ENCODE measurements around the gene BARX2.

BARX2 gene

DNA sequence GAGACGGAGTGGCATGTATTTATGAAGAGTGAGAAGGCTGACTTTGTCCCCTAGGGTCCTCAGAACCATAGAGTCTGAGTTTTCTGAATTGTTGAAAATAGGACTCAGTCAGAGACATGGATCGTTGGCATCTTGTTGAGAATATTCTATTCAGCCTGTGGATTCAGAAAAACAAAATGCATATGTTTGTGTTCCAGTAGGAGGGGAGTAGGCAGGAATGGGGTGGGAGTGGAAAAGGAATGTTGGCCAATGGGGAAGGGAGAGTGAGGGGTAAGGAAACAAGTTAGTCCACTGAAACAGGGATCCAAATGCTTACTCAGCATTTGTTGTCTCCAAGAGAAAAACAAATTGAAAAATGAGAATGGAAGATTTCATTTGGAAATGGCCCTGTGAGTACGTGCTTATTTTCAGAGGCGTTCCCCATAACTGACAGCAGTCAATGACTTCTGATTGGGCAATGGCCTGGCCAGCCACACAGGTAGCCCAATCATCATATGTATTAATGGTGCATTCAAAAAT is 14.7 kb downstream of the BARX2 start:
- Histone ChIP-seq H3K4me1 (ENCODE audit: insufficient read depth, poor library complexity, severe bottlenecking) (no peaks in the 10 kb centered on the region), H3K27ac (ENCODE audit: poor library complexity, severe bottlenecking) (no peak overlapping the region), H3K27me3 (ENCODE audit: insufficient read depth, poor library complexity, severe bottlenecking) (no peaks in the 10 kb centered on the region), H3K36me3 (ENCODE audit: low read depth) (no peaks in the 10 kb centered on the region), H3K9me3 (ENCODE audit: severe bottlenecking) (no peaks in the 10 kb centered on the region), H3K4me3 (ENCODE audit: severe bottlenecking) (no peak overlapping the region)
- no peak for DNase-seq (ENCODE audit: low spot score)
- ATAC-seq (ENCODE audit: low read depth) = no peak
- TF ChIP-seq, protein P1, sequence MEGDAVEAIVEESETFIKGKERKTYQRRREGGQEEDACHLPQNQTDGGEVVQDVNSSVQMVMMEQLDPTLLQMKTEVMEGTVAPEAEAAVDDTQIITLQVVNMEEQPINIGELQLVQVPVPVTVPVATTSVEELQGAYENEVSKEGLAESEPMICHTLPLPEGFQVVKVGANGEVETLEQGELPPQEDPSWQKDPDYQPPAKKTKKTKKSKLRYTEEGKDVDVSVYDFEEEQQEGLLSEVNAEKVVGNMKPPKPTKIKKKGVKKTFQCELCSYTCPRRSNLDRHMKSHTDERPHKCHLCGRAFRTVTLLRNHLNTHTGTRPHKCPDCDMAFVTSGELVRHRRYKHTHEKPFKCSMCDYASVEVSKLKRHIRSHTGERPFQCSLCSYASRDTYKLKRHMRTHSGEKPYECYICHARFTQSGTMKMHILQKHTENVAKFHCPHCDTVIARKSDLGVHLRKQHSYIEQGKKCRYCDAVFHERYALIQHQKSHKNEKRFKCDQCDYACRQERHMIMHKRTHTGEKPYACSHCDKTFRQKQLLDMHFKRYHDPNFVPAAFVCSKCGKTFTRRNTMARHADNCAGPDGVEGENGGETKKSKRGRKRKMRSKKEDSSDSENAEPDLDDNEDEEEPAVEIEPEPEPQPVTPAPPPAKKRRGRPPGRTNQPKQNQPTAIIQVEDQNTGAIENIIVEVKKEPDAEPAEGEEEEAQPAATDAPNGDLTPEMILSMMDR (IDR thresholded peaks at IDR 0.05; ENCODE audit: poor library complexity, severe bottlenecking) = no peak

DNA sequence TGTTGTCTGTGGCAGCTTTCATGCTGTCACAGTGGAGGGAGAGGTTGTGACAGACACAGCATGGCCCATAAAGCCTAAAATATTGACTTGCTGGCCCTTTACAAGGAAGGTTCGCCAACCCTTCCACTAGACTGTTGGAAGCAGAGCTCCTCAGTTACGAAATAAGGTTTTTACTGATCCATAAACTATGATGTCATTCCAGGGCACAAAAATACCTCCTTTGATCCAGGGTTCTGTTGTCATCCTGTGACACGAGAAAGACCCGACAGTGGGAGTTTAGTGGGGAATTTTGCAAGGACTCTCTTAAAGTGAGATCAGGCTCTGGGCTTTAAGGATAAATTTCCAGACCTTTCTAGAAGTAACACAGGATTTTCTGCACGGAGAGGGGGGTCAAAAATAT is 15.7 kb downstream of the BARX2 start:
- no peak overlapping the region for H3K27ac ChIP-seq (ENCODE audit: poor library complexity, severe bottlenecking)
- TF ChIP-seq, protein P1 (IDR thresholded peaks at IDR 0.05; ENCODE audit: poor library complexity, severe bottlenecking) = no peak
- H3K27me3 ChIP-seq (ENCODE audit: insufficient read depth, poor library complexity, severe bottlenecking) = no peaks in the 10 kb centered on the region
- H3K36me3 ChIP-seq (ENCODE audit: low read depth) = no peaks in the 10 kb centered on the region
- H3K9me3 ChIP-seq (ENCODE audit: severe bottlenecking) = no peaks in the 10 kb centered on the region
- DNase-seq (ENCODE audit: low spot score) (no peak), ATAC-seq (ENCODE audit: low read depth) (no peak)
- no peaks in the 10 kb centered on the region for H3K4me1 ChIP-seq (ENCODE audit: insufficient read depth, poor library complexity, severe bottlenecking)
- H3K4me3 ChIP-seq (ENCODE audit: severe bottlenecking) = no peak overlapping the region

DNA sequence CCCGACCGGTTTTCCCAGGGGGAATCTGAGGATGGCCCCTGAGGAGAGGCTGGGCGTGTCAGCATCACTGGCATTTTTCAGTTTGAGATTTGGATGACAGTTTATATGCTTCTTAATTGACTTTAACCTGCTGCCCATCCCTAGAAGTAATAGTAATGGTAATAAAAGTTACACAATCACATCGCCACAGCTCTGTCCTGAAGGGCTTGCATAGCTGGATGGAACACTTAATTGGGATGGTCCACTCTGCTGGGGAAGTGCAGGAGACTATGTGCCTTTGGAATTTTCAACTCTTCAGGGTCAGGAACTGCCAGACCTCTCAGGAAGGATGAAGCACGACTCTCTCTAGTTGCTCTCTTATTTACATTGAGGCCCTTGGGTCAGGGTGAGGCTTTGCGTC is 16.2 kb downstream of the BARX2 start:
- TF ChIP-seq, protein P1 (IDR thresholded peaks at IDR 0.05; ENCODE audit: poor library complexity, severe bottlenecking) = no peak
- Histone ChIP-seq H3K27ac (ENCODE audit: poor library complexity, severe bottlenecking) (no peak overlapping the region), H3K36me3 (ENCODE audit: low read depth) (no peaks in the 10 kb centered on the region), H3K27me3 (ENCODE audit: insufficient read depth, poor library complexity, severe bottlenecking) (no peaks in the 10 kb centered on the region), H3K9me3 (ENCODE audit: severe bottlenecking) (no peaks in the 10 kb centered on the region), H3K4me3 (ENCODE audit: severe bottlenecking) (no peak overlapping the region), H3K4me1 (ENCODE audit: insufficient read depth, poor library complexity, severe bottlenecking) (no peaks in the 10 kb centered on the region)
- DNase-seq (ENCODE audit: low spot score) (no peak), ATAC-seq (ENCODE audit: low read depth) (no peak)

DNA sequence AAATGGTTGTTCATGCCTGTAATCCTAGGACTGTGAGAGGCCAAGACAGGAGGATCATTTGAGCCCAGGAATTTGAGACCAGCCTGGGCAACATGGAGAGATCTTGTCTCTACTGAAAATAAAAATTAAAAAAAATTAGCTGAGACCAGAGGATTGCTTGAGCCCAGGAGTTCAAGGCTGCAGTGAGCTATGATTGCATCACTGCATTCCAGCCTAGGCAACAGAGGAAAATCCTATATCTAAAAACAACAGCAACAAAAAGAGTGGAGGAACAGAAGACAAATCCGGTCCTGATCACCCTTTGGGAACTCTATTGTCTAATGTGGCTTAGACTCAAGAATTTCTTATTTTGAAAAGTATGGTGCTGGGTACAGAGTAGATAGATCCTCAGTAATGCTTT is 17.3 kb downstream of the BARX2 start:
- ATAC-seq (ENCODE audit: low read depth) (no peak), DNase-seq (ENCODE audit: low spot score) (no peak)
- H3K9me3 ChIP-seq (ENCODE audit: severe bottlenecking) = no peaks in the 10 kb centered on the region
- TF ChIP-seq, protein P1 (IDR thresholded peaks at IDR 0.05; ENCODE audit: poor library complexity, severe bottlenecking) = no peak
- no peaks in the 10 kb centered on the region for H3K4me1 ChIP-seq (ENCODE audit: insufficient read depth, poor library complexity, severe bottlenecking)
- H3K27me3 ChIP-seq (ENCODE audit: insufficient read depth, poor library complexity, severe bottlenecking) = no peaks in the 10 kb centered on the region
- no peak overlapping the region for H3K4me3 ChIP-seq (ENCODE audit: severe bottlenecking)
- no peak overlapping the region for H3K27ac ChIP-seq (ENCODE audit: poor library complexity, severe bottlenecking)
- no peaks in the 10 kb centered on the region for H3K36me3 ChIP-seq (ENCODE audit: low read depth)

DNA sequence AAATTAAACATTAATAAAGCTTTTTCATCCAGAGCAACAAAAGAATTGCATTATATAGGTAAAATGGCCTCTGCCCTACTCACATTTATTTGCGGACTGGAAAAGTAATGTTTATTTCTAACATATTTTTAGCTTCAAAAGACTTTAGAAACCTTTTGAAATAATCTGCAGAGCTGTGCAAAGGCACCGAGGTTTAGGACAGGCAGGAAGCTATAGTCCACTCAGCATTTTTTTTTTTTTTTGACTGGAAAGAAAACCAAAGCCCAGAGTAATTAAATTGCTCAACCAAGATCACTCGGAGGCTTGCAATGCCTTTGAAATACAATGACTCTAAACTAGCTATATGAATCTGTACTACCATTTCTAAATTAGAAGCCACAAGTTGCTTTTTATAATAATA is 19.1 kb downstream of the BARX2 start:
- no peaks in the 10 kb centered on the region for H3K4me1 ChIP-seq (ENCODE audit: insufficient read depth, poor library complexity, severe bottlenecking)
- H3K36me3 ChIP-seq (ENCODE audit: low read depth) = no peaks in the 10 kb centered on the region
- ATAC-seq (ENCODE audit: low read depth) = no peak
- H3K4me3 ChIP-seq (ENCODE audit: severe bottlenecking) = no peak overlapping the region
- peaks cover 3% of the 10 kb centered on the region for H3K9me3 ChIP-seq (ENCODE audit: severe bottlenecking)
- no peak overlapping the region for H3K27ac ChIP-seq (ENCODE audit: poor library complexity, severe bottlenecking)
- H3K27me3 ChIP-seq (ENCODE audit: insufficient read depth, poor library complexity, severe bottlenecking) = no peaks in the 10 kb centered on the region
- TF ChIP-seq, protein P1 (IDR thresholded peaks at IDR 0.05; ENCODE audit: poor library complexity, severe bottlenecking) = no peak
- DNase-seq (ENCODE audit: low spot score) = no peak
